ENCODE data around the gene DPEP2. TPM values are rescaled to one million over a fixed set of nuclear protein-coding genes. Genes with fewer than 3 reads are reported as not detected.

DPEP2 gene
- total RNA-seq, 2 donors from 2014 or later: 0.20 TPM; not detected in 1

GRCh38 chr16:67959536-67960329, 39.6 kb downstream of the DPEP2 start:
- no peaks in the 10 kb centered on the region for H3K9me3 ChIP-seq (ENCODE audit: control insufficient read depth, low read length)
- WGBS, 2 experiments (ENCODE audit: insufficient coverage in 1 of 2, insufficient read length in 1 of 2): 88 to 95% methylated on average over 7 to 11 of the region's 11 CpGs
- peaks cover 69% of the 10 kb centered on the region for H3K36me3 ChIP-seq (ENCODE audit: control insufficient read depth, insufficient read depth, low read length)
- H3K4me1 Mint-ChIP-seq: peaks cover under 1% of the 10 kb centered on the region
- no peak for TF ChIP-seq CTCF (conservative IDR thresholded peaks at IDR 0.05)
- H3K9ac ChIP-seq (ENCODE audit: extremely low read depth, low read length, poor library complexity, severe bottlenecking): no peak overlapping the region
- peaks cover 3% of the 10 kb centered on the region for H3K4me1 ChIP-seq (ENCODE audit: control insufficient read depth, insufficient read depth, low read length)
- H3K36me3 Mint-ChIP-seq (ENCODE audit: low read depth): peaks cover 47% of the 10 kb centered on the region
- no peak overlapping the region for H3K4me3 Mint-ChIP-seq
- H3K27ac ChIP-seq (ENCODE audit: low read depth, low read length): no peak overlapping the region
- H3K9me3 Mint-ChIP-seq: no peaks in the 10 kb centered on the region
- H3K4me3 ChIP-seq (ENCODE audit: low read length): no peak overlapping the region
- H3K27me3 ChIP-seq (ENCODE audit: control insufficient read depth, insufficient read depth, low read length, poor library complexity, severe bottlenecking): no peaks in the 10 kb centered on the region
- no peak overlapping the region for H3K27ac Mint-ChIP-seq
- DNase-seq: no peak
- H3K27me3 Mint-ChIP-seq (ENCODE audit: insufficient read depth): no peaks in the 10 kb centered on the region

- Histone ChIP-seq H3K36me3 (ENCODE audit: control insufficient read depth, insufficient read depth, low read length) (peaks cover 71% of the 10 kb centered on the region), H3K9me3 (ENCODE audit: control insufficient read depth, low read length) (no peaks in the 10 kb centered on the region)
- peaks cover 50% of the 10 kb centered on the region for H3K36me3 Mint-ChIP-seq (ENCODE audit: low read depth)
Measured at GRCh38 chr16:67957622-67958021, 41.7 kb downstream of the DPEP2 start.

GRCh38 chr16:67954421-67955196, 44.7 kb downstream of the DPEP2 start:
- Histone ChIP-seq H3K4me3 (ENCODE audit: low read length) (no peak overlapping the region), H3K27me3 (ENCODE audit: control insufficient read depth, insufficient read depth, low read length, poor library complexity, severe bottlenecking) (no peaks in the 10 kb centered on the region), H3K9me3 (ENCODE audit: control insufficient read depth, low read length) (no peaks in the 10 kb centered on the region), H3K36me3 (ENCODE audit: control insufficient read depth, insufficient read depth, low read length) (peaks cover 46% of the 10 kb centered on the region), H3K4me1 (ENCODE audit: control insufficient read depth, insufficient read depth, low read length) (no peaks in the 10 kb centered on the region), H3K27ac (ENCODE audit: low read depth, low read length) (no peak overlapping the region), H3K9ac (ENCODE audit: extremely low read depth, low read length, poor library complexity, severe bottlenecking) (no peak overlapping the region)
- TF ChIP-seq CTCF (conservative IDR thresholded peaks at IDR 0.05): no peak
- no peak for DNase-seq
- Mint-ChIP-seq H3K4me1 (no peaks in the 10 kb centered on the region), H3K27ac (no peak overlapping the region), H3K36me3 (ENCODE audit: low read depth) (peaks cover 41% of the 10 kb centered on the region), H3K27me3 (ENCODE audit: insufficient read depth) (no peaks in the 10 kb centered on the region), H3K9me3 (no peaks in the 10 kb centered on the region), H3K4me3 (no peak overlapping the region)
- 93 to 95% methylated on average over 10 of the region's 10 CpGs for WGBS, 2 experiments (ENCODE audit: insufficient coverage in 1 of 2, insufficient read length in 1 of 2)

More at GRCh38 chr16:67957622-67958021, 41.7 kb downstream of the DPEP2 start:
- no peaks in the 10 kb centered on the region for H3K27me3 ChIP-seq (ENCODE audit: control insufficient read depth, insufficient read depth, low read length, poor library complexity, severe bottlenecking)
- WGBS, 2 experiments (ENCODE audit: insufficient coverage in 1 of 2, insufficient read length in 1 of 2): 95 to 98% methylated on average over 9 of the region's 9 CpGs
- Mint-ChIP-seq H3K4me3 (no peak overlapping the region), H3K27me3 (ENCODE audit: insufficient read depth) (no peaks in the 10 kb centered on the region), H3K4me1 (no peaks in the 10 kb centered on the region), H3K9me3 (no peaks in the 10 kb centered on the region), H3K27ac (no peak overlapping the region)
- H3K9ac ChIP-seq (ENCODE audit: extremely low read depth, low read length, poor library complexity, severe bottlenecking): no peak overlapping the region
- H3K4me3 ChIP-seq (ENCODE audit: low read length): no peak overlapping the region
- TF ChIP-seq CTCF (conservative IDR thresholded peaks at IDR 0.05): no peak
- no peak for DNase-seq
- H3K4me1 ChIP-seq (ENCODE audit: control insufficient read depth, insufficient read depth, low read length): no peaks in the 10 kb centered on the region
- H3K27ac ChIP-seq (ENCODE audit: low read depth, low read length): no peak overlapping the region
